Measurements from ENCODE around the gene DNAJA2. TPM values are rescaled to one million over a fixed set of nuclear protein-coding genes. Genes with fewer than 3 reads are reported as not detected.

The DNAJA2 gene
- total RNA-seq, 5 donors from 2014 or later (not counting 1 experiment from before 2014, with no cell fraction given), result 60.4 to 75.3 (median 67.4) TPM

DNA sequence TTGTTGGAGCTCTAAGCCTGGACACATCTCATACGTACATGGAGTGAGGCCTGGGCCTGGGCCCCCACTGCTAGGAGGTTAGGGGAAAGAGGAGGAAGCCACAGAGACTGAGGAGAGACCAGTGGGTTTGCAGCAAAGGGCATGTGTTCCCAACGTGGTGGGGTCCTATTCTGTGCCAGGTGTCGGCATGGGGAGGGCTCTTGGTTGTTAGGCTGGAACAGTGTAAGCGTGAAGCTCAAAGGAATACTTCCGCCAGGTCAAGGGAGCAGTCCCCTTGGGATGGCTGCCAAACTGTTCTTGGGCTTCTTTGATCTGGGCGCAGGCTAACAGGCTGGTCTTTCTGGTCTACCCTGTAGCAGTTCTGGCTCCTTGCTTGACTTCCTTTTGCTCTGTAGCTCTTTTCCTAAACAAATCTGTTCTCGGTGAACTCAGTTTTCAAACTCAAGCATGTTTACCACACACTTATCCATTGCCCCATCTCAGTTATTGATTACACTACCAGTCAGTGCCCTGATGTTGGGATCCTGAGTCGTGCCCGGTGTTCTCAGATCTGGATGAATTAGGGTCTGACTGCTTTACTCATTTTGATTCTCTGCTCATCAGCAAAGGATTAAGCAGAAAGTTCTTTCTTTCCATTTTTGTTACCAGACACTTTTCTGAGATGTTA lies 52.9 kb downstream of the DNAJA2 start:
- Mint-ChIP-seq H3K27me3 (no peaks in the 10 kb centered on the region), H3K27ac (no peak overlapping the region), H3K4me3 (no peak overlapping the region), H3K36me3 (no peaks in the 10 kb centered on the region), H3K4me1 (no peaks in the 10 kb centered on the region), H3K9me3 (no peaks in the 10 kb centered on the region)
- CTCF ChIA-PET, result no interaction called here
- peaks cover 0 to 3% of the 10 kb centered on the region in 2 experiments for H3K27me3 ChIP-seq (replicated peaks in 1 of 2; ENCODE audit: control insufficient read depth in 2 of 2, extremely low read depth in 1 of 2, insufficient read depth in 2 of 2, low read length in 1 of 2)
- no peaks in the 10 kb centered on the region for H3K4me1 ChIP-seq (ENCODE audit: control insufficient read depth in 1 of 2, extremely low read depth in 1 of 2, insufficient read depth in 2 of 2, low read length in 2 of 2)
- H3K36me3 ChIP-seq (ENCODE audit: control insufficient read depth in 2 of 2, extremely low read depth in 1 of 2, insufficient read depth in 1 of 2, low read length in 1 of 2), result no peaks in the 10 kb centered on the region
- ATAC-seq (replicated peaks in 1 of 4), result no peak
- H3K4me3 ChIP-seq (ENCODE audit: control insufficient read depth in 1 of 2, extremely low read depth in 1 of 2, low read length in 1 of 2), result no peak overlapping the region
- WGBS (ENCODE audit: insufficient coverage), result 89% methylated on average over 8 of the region's 9 CpGs
- no peak for DNase-seq
- POLR2A ChIA-PET, result no interaction called here
- H3K27ac ChIP-seq (ENCODE audit: low read length), result no peak overlapping the region
- H3K9me3 ChIP-seq, result no peaks in the 10 kb centered on the region

DNA sequence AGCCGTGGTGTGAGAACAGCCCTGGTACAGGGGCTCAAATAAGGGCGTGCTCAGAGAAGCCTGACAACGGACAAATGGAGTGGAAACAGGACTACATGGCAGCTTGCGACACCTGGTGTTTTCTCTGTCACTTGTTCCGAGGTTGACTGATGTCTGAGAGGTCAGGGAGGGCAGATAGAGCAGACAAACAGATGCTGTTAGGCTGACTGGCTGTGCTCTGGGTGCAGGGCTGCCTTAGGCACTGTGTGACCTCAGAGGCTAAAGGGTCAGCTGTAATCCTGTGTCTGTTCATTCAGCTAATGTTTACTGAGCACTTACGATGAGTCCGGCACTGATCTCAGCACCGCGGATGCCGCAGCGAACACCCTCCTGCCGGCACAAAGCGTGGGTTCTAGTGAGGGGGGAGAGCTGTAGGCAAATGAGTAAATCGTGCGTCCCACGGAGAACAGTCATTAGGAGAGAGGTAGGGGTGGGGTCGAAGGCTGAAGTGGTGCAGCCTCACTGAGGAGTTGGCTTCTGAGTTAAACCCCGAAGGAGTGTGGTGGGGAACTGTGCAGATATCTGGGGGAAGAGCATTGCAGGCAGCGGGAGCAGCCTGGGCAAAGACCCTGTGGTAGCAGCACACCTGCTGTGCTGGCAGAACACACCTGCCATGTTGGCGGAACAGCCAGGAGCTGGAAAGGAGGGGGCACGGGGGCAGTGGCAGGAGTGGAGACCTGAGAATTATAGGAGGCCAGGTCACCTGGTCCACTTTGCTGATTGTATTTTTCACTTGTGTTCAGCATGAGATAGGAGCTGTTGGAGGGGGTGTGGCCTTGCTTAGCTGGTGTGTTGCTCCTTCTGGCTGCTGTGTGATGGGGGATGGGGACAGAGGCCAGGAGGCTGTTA lies 54.3 kb downstream of the DNAJA2 start:
- ATAC-seq (replicated peaks in 1 of 4) (peak in 2 of 4 experiments; percentile 12 to 19), DNase-seq (no peak)
- Mint-ChIP-seq H3K4me3 (no peak overlapping the region), H3K4me1 (no peaks in the 10 kb centered on the region), H3K27ac (no peak overlapping the region), H3K9me3 (no peaks in the 10 kb centered on the region), H3K36me3 (no peaks in the 10 kb centered on the region), H3K27me3 (no peaks in the 10 kb centered on the region)
- ChIA-PET POLR2A (interaction anchor here in 1 of 2 donors (0.5 kb wide), 1 partner anchor 73 kb away, joined by 12 read pairs; no protein-coding TSS in a partner anchor), CTCF (interaction anchor here in 1 of 2 donors (0.9 kb wide), 1 partner anchor 9 kb away, joined by 3 read pairs; no protein-coding TSS in a partner anchor)
- H3K4me3 ChIP-seq (ENCODE audit: control insufficient read depth in 1 of 2, extremely low read depth in 1 of 2, low read length in 1 of 2), result no peak overlapping the region
- H3K36me3 ChIP-seq (ENCODE audit: control insufficient read depth in 2 of 2, extremely low read depth in 1 of 2, insufficient read depth in 1 of 2, low read length in 1 of 2), result no peaks in the 10 kb centered on the region
- H3K27ac ChIP-seq (ENCODE audit: low read length), result no peak overlapping the region
- H3K4me1 ChIP-seq (ENCODE audit: control insufficient read depth in 1 of 2, extremely low read depth in 1 of 2, insufficient read depth in 2 of 2, low read length in 2 of 2), result no peaks in the 10 kb centered on the region
- H3K9me3 ChIP-seq, result no peaks in the 10 kb centered on the region
- 83% methylated on average over 21 of the region's 21 CpGs for WGBS (ENCODE audit: insufficient coverage)
- H3K27me3 ChIP-seq (replicated peaks in 1 of 2; ENCODE audit: control insufficient read depth in 2 of 2, extremely low read depth in 1 of 2, insufficient read depth in 2 of 2, low read length in 1 of 2), result peaks cover 0 to 3% of the 10 kb centered on the region in 2 experiments

DNA sequence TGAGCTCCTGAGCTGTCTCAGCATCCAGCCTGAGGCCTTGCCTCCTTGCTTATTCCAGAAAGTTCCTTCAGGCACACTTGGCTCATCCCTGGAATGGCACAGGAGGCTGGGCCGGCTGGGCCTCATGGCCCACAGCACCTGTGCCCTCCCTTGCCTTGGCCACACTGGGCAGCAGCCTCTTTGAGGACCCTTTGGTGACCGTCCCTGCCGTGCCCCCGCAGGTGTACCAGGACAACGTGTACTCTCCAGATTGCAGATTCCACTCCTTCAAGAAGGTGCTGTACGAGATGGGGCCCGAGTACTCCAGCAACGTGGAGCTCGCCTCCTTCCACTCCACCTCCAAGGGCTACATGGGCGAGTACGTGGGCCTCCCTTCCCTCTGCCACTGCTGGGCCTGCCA lies 55.1 kb downstream of the DNAJA2 start:
- no peaks in the 10 kb centered on the region for H3K27me3 Mint-ChIP-seq
- Histone ChIP-seq H3K4me1 (ENCODE audit: control insufficient read depth in 1 of 2, extremely low read depth in 1 of 2, insufficient read depth in 2 of 2, low read length in 2 of 2) (no peaks in the 10 kb centered on the region), H3K27ac (ENCODE audit: low read length) (no peak overlapping the region), H3K27me3 (replicated peaks in 1 of 2; ENCODE audit: control insufficient read depth in 2 of 2, extremely low read depth in 1 of 2, insufficient read depth in 2 of 2, low read length in 1 of 2) (no peaks in the 10 kb centered on the region), H3K4me3 (ENCODE audit: control insufficient read depth in 1 of 2, extremely low read depth in 1 of 2, low read length in 1 of 2) (no peak overlapping the region), H3K9me3 (no peaks in the 10 kb centered on the region), H3K36me3 (ENCODE audit: control insufficient read depth in 2 of 2, extremely low read depth in 1 of 2, insufficient read depth in 1 of 2, low read length in 1 of 2) (no peaks in the 10 kb centered on the region)
- no peak overlapping the region for H3K4me3 Mint-ChIP-seq
- no peak for ATAC-seq (replicated peaks in 1 of 4)
- no peaks in the 10 kb centered on the region for H3K36me3 Mint-ChIP-seq
- WGBS (ENCODE audit: insufficient coverage), result 94% methylated on average over 6 of the region's 11 CpGs
- H3K27ac Mint-ChIP-seq, result no peak overlapping the region
- POLR2A ChIA-PET, result no interaction called here
- H3K9me3 Mint-ChIP-seq, result no peaks in the 10 kb centered on the region
- DNase-seq, result no peak
- H3K4me1 Mint-ChIP-seq, result no peaks in the 10 kb centered on the region
- CTCF ChIA-PET, result no interaction called here

DNA sequence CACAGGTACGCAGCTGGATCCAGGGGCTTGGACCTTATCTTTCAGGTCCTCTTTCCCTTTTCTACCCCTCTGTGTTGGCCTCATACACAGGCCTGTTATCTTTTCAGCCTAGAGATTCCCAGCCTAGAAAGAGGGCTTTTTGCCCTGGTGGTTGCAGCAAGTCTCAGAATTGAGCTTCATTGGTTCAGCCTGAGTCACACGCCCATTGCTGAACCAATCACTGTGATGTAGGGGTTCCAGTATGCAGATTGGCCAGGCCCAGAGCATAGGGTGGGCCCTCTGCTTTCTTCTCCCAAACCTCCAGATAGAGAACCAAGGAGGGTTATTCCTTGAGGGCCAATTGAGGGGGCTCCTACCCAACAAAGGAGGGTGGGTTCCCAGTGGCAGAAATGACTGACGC lies 56.5 kb downstream of the DNAJA2 start:
- POLR2A ChIA-PET, result no interaction called here
- Mint-ChIP-seq H3K36me3 (no peaks in the 10 kb centered on the region), H3K9me3 (no peaks in the 10 kb centered on the region), H3K4me3 (no peak overlapping the region), H3K27ac (no peak overlapping the region), H3K27me3 (no peaks in the 10 kb centered on the region), H3K4me1 (no peaks in the 10 kb centered on the region)
- CTCF ChIA-PET, result interaction anchor here in 1 of 2 donors (0.8 to 1.0 kb wide), 2 partner anchors 13 to 244 kb away, joined by 3 to 5 read pairs; no protein-coding TSS in a partner anchor
- H3K27ac ChIP-seq (ENCODE audit: low read length), result no peak overlapping the region
- 100% methylated on average over 1 of the region's 3 CpGs for whole genome bisulfite sequencing (ENCODE audit: insufficient coverage)
- no peak overlapping the region for H3K4me3 ChIP-seq (ENCODE audit: control insufficient read depth in 1 of 2, extremely low read depth in 1 of 2, low read length in 1 of 2)
- no peaks in the 10 kb centered on the region for H3K9me3 ChIP-seq
- H3K4me1 ChIP-seq (ENCODE audit: control insufficient read depth in 1 of 2, extremely low read depth in 1 of 2, insufficient read depth in 2 of 2, low read length in 2 of 2), result no peaks in the 10 kb centered on the region
- no peak for ATAC-seq (replicated peaks in 1 of 4)
- H3K27me3 ChIP-seq (replicated peaks in 1 of 2; ENCODE audit: control insufficient read depth in 2 of 2, extremely low read depth in 1 of 2, insufficient read depth in 2 of 2, low read length in 1 of 2), result no peaks in the 10 kb centered on the region
- no peaks in the 10 kb centered on the region for H3K36me3 ChIP-seq (ENCODE audit: control insufficient read depth in 2 of 2, extremely low read depth in 1 of 2, insufficient read depth in 1 of 2, low read length in 1 of 2)
- DNase-seq, result no peak

DNA sequence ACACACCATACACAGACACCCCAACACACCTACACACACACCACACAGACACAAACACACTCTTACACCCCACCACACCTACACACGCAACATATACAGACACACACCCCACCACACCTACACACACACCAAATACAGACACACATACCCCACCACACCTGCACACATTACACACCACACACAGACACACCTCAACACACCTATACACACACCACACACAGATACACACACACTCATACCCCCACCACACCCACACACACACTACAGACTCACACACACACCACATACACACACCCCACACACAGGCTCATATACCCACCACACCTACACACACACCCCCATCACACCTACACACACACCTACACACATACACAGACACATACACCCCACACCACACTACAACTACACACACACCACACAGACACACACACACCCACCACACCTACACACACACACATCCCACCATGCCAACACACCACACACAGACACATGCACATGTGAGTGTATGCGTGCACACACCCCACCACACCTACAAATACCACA lies 57.9 kb downstream of the DNAJA2 start:
- H3K4me3 Mint-ChIP-seq, result no peak overlapping the region
- no peaks in the 10 kb centered on the region for H3K4me1 ChIP-seq (ENCODE audit: control insufficient read depth in 1 of 2, extremely low read depth in 1 of 2, insufficient read depth in 2 of 2, low read length in 2 of 2)
- H3K27me3 ChIP-seq (replicated peaks in 1 of 2; ENCODE audit: control insufficient read depth in 2 of 2, extremely low read depth in 1 of 2, insufficient read depth in 2 of 2, low read length in 1 of 2), result no peaks in the 10 kb centered on the region
- no peaks in the 10 kb centered on the region for H3K9me3 Mint-ChIP-seq
- CTCF ChIA-PET, result no interaction called here
- H3K4me1 Mint-ChIP-seq, result peaks cover 0 to 2% (median 0%) of the 10 kb centered on the region in 3 donors
- H3K27ac ChIP-seq (ENCODE audit: low read length), result no peak overlapping the region
- H3K36me3 ChIP-seq (ENCODE audit: control insufficient read depth in 2 of 2, extremely low read depth in 1 of 2, insufficient read depth in 1 of 2, low read length in 1 of 2), result no peaks in the 10 kb centered on the region
- no peak overlapping the region for H3K27ac Mint-ChIP-seq
- no peak for ATAC-seq (replicated peaks in 1 of 4)
- POLR2A ChIA-PET, result no interaction called here
- no peak for DNase-seq
- H3K4me3 ChIP-seq (ENCODE audit: control insufficient read depth in 1 of 2, extremely low read depth in 1 of 2, low read length in 1 of 2), result no peak overlapping the region
- no peaks in the 10 kb centered on the region for H3K36me3 Mint-ChIP-seq
- H3K27me3 Mint-ChIP-seq, result no peaks in the 10 kb centered on the region
- WGBS (ENCODE audit: insufficient coverage), result 100% methylated on average over 2 of the region's 2 CpGs
- H3K9me3 ChIP-seq, result no peaks in the 10 kb centered on the region

DNA sequence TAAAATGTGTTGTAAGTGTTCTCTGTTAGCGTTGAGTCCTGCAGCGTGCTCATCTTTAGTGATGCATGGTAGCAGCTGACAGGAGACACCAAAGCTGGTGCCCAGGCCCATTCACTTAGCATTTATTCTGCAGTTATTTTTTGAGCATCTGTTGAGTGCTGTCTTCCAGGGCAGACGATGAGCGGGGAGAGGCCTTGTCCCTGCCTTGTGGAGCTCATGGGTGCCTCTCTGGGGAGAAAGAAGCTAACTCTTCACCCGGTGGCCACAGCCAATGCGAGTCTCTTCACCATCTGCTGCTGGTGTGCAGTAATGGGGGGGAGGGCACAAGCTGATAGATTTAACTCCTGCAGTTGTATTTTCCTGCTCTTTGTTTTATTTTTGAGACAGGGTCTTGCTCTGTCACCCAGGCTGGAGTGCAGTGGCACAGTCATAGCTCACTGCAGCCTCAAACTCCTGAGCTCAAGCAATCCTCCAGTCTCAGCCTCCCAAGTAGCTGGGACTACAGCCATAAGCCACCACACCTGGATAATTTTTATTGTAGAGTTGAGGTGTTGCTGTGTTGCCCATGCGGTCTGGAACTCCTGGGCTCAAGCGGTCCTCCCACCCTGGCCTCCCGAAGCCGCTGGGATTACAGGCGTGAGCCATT lies 58.8 kb downstream of the DNAJA2 start:
- Mint-ChIP-seq H3K36me3 (no peaks in the 10 kb centered on the region), H3K4me1 (peaks cover 0 to 2% (median 0%) of the 10 kb centered on the region in 3 donors), H3K9me3 (no peaks in the 10 kb centered on the region), H3K4me3 (no peak overlapping the region), H3K27ac (no peak overlapping the region), H3K27me3 (no peaks in the 10 kb centered on the region)
- Histone ChIP-seq H3K9me3 (no peaks in the 10 kb centered on the region), H3K4me1 (ENCODE audit: control insufficient read depth in 1 of 2, extremely low read depth in 1 of 2, insufficient read depth in 2 of 2, low read length in 2 of 2) (no peaks in the 10 kb centered on the region), H3K27ac (ENCODE audit: low read length) (no peak overlapping the region), H3K27me3 (replicated peaks in 1 of 2; ENCODE audit: control insufficient read depth in 2 of 2, extremely low read depth in 1 of 2, insufficient read depth in 2 of 2, low read length in 1 of 2) (no peaks in the 10 kb centered on the region), H3K4me3 (ENCODE audit: control insufficient read depth in 1 of 2, extremely low read depth in 1 of 2, low read length in 1 of 2) (no peak overlapping the region), H3K36me3 (ENCODE audit: control insufficient read depth in 2 of 2, extremely low read depth in 1 of 2, insufficient read depth in 1 of 2, low read length in 1 of 2) (no peaks in the 10 kb centered on the region)
- ATAC-seq (replicated peaks in 1 of 4) (no peak), DNase-seq (no peak)
- POLR2A ChIA-PET, result no interaction called here
- 96% methylated on average over 7 of the region's 11 CpGs for WGBS (ENCODE audit: insufficient coverage)
- CTCF ChIA-PET, result no interaction called here
